Measurements from ENCODE around the gene RIOX2.

RIOX2 gene

GRCh38 chr3:97942801-97943546 lies 29.3 kb downstream of the RIOX2 start:
- H3K27me3 ChIP-seq (replicated peaks; ENCODE audit: control insufficient read depth, insufficient read depth, low read length) = no peaks in the 10 kb centered on the region
- H3K36me3 ChIP-seq (ENCODE audit: control insufficient read depth, insufficient read depth, low read length) = peaks cover 5% of the 10 kb centered on the region
- no peak for DNase-seq (ENCODE audit: extremely low read depth, insufficient read length)
- TF ChIP-seq, protein P1, sequence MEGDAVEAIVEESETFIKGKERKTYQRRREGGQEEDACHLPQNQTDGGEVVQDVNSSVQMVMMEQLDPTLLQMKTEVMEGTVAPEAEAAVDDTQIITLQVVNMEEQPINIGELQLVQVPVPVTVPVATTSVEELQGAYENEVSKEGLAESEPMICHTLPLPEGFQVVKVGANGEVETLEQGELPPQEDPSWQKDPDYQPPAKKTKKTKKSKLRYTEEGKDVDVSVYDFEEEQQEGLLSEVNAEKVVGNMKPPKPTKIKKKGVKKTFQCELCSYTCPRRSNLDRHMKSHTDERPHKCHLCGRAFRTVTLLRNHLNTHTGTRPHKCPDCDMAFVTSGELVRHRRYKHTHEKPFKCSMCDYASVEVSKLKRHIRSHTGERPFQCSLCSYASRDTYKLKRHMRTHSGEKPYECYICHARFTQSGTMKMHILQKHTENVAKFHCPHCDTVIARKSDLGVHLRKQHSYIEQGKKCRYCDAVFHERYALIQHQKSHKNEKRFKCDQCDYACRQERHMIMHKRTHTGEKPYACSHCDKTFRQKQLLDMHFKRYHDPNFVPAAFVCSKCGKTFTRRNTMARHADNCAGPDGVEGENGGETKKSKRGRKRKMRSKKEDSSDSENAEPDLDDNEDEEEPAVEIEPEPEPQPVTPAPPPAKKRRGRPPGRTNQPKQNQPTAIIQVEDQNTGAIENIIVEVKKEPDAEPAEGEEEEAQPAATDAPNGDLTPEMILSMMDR (IDR thresholded peaks at IDR 0.05; ENCODE audit: insufficient read depth, low read length, poor library complexity, severe bottlenecking) = no peak
- no peak overlapping the region for H3K4me3 ChIP-seq (replicated peaks; ENCODE audit: low read depth, low read length)

DNA sequence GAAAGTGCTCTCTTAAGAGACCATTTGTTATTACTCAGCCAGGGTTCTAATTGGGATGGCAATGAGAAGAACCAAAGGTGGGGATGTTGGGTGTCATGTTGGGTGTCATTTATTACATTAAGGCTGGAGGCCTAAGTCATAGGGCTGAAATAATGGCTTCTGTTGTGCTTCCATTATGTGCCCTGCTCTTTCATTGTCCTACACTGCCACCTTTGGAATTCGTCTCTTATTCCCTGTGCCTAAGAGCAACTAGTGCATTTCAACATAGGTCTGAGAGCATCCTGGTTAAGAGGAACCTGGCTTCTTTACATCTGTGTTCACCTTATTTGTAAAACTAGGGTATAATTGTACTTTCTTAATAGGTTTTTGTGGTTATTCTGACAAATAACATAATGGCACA lies 32.2 kb downstream of the RIOX2 start:
- TF ChIP-seq, protein P1 (IDR thresholded peaks at IDR 0.05; ENCODE audit: insufficient read depth, low read length, poor library complexity, severe bottlenecking) = no peak
- H3K36me3 ChIP-seq (ENCODE audit: control insufficient read depth, insufficient read depth, low read length) = peaks cover 3% of the 10 kb centered on the region
- H3K4me3 ChIP-seq (replicated peaks; ENCODE audit: low read depth, low read length) = no peak overlapping the region
- no peak for DNase-seq (ENCODE audit: extremely low read depth, insufficient read length)
- no peaks in the 10 kb centered on the region for H3K27me3 ChIP-seq (replicated peaks; ENCODE audit: control insufficient read depth, insufficient read depth, low read length)

GRCh38 chr3:97939401-97939800 lies 32.8 kb downstream of the RIOX2 start:
- Histone ChIP-seq H3K27me3 (replicated peaks; ENCODE audit: control insufficient read depth, insufficient read depth, low read length) (no peaks in the 10 kb centered on the region), H3K36me3 (ENCODE audit: control insufficient read depth, insufficient read depth, low read length) (peaks cover 3% of the 10 kb centered on the region), H3K4me3 (replicated peaks; ENCODE audit: low read depth, low read length) (no peak overlapping the region)
- TF ChIP-seq, protein P1 (IDR thresholded peaks at IDR 0.05; ENCODE audit: insufficient read depth, low read length, poor library complexity, severe bottlenecking) = no peak
- DNase-seq (ENCODE audit: extremely low read depth, insufficient read length) = no peak

DNA sequence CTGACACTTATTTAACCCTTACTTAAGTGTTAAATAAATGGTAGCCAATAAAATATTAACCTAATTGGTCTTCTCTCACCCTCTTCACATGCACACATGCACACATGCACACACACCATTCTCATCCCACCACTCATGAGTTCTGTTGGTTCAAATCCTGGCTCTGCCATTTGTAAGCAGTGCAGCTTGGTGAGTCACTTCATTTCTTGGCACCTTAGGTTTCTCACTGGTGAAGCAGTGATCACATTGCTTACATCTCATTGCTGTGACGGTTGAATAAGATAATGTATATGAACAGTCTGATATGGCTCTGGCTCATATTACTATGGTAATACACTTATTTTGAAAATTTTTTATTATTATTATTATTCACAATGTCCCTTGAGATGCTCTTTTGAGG lies 33.8 kb downstream of the RIOX2 start:
- H3K4me3 ChIP-seq (replicated peaks; ENCODE audit: low read depth, low read length) = no peak overlapping the region
- TF ChIP-seq, protein P1 (IDR thresholded peaks at IDR 0.05; ENCODE audit: insufficient read depth, low read length, poor library complexity, severe bottlenecking) = no peak
- H3K27me3 ChIP-seq (replicated peaks; ENCODE audit: control insufficient read depth, insufficient read depth, low read length) = no peaks in the 10 kb centered on the region
- H3K36me3 ChIP-seq (ENCODE audit: control insufficient read depth, insufficient read depth, low read length) = peaks cover 3% of the 10 kb centered on the region
- DNase-seq (ENCODE audit: extremely low read depth, insufficient read length) = no peak

GRCh38 chr3:97937205-97937604 lies 35.0 kb downstream of the RIOX2 start:
- no peaks in the 10 kb centered on the region for H3K27me3 ChIP-seq (replicated peaks; ENCODE audit: control insufficient read depth, insufficient read depth, low read length)
- no peak for DNase-seq (ENCODE audit: extremely low read depth, insufficient read length)
- TF ChIP-seq, protein P1 (IDR thresholded peaks at IDR 0.05; ENCODE audit: insufficient read depth, low read length, poor library complexity, severe bottlenecking) = no peak
- peaks cover 3% of the 10 kb centered on the region for H3K36me3 ChIP-seq (ENCODE audit: control insufficient read depth, insufficient read depth, low read length)
- H3K4me3 ChIP-seq (replicated peaks; ENCODE audit: low read depth, low read length) = no peak overlapping the region
